ENCODE measurements around the gene PCSK7.
"Not testable (repeated sequence)": the region's sequence is repeated elsewhere in the genome, so short reads cannot be mapped to it uniquely, and the experiment has no call there.

PCSK7 gene

DNA sequence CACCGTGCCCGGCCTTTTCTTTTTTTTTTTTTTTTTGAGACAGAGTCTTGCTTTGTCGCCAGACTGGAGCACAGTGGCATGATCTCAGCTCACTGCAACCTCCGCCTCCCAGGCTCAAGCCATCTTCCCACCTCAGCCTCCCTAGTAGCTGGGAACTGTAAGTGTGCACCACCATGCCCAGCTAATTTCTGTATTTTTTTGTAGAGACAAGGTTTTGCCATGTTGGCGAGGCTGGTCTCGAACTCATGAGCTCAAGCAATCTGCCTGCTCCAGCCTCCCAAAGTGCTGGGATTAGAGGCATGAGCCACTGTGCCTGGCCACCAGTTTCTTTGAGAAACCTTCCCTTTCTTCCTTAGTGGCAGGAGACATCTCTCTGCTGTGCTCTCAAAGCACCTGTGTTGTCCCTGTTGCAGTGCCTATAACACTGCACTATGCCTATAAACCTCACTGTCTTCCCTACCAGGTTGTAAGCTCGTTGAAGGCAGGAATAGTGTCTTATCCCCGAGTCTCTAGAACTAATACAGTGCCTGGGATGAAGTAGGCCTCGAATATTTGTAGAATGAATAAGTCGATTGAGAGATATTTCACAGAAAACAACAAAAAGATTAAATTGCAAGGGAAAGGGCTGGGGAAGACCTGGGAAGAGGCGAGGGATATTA is 19.0 kb downstream of the PCSK7 start:
- H3K9me3 Mint-ChIP-seq, result no peaks in the 10 kb centered on the region
- peak overlapping the region; percentile 38 for H3K27ac Mint-ChIP-seq
- no peak for DNase-seq
- H3K4me1 Mint-ChIP-seq (ENCODE audit: low read depth), result peaks cover 8% of the 10 kb centered on the region
- no peaks in the 10 kb centered on the region for H3K27me3 Mint-ChIP-seq
- H3K4me3 Mint-ChIP-seq, result no peak overlapping the region
- peaks cover 85% of the 10 kb centered on the region for H3K36me3 Mint-ChIP-seq (ENCODE audit: low read depth)

DNA sequence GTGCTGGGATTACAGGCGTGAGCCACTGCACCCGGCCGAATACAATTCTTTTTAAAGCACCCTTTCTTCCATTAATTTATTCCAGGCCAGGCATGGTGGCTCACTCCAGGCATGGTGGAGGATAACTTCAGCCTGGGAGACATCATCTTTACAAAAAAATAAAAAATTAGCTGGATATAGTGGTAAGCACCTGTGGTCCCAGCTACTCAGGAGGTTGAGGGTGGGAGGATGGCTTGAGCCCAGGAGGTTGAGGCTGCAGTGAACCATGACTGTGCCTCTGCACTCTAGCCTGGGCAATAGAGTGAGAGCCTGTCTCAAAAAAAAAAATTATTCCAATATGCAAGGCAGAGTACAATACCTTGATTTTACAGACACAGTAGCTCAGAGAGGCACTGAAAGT is 21.3 kb downstream of the PCSK7 start:
- no peak overlapping the region for H3K4me3 Mint-ChIP-seq
- H3K9me3 Mint-ChIP-seq, result no peaks in the 10 kb centered on the region
- peaks cover 70% of the 10 kb centered on the region for H3K36me3 Mint-ChIP-seq (ENCODE audit: low read depth)
- no peak for DNase-seq
- H3K27me3 Mint-ChIP-seq, result no peaks in the 10 kb centered on the region
- H3K4me1 Mint-ChIP-seq (ENCODE audit: low read depth), result peaks cover 3% of the 10 kb centered on the region
- H3K27ac Mint-ChIP-seq, result peak overlapping the region; percentile 63

DNA sequence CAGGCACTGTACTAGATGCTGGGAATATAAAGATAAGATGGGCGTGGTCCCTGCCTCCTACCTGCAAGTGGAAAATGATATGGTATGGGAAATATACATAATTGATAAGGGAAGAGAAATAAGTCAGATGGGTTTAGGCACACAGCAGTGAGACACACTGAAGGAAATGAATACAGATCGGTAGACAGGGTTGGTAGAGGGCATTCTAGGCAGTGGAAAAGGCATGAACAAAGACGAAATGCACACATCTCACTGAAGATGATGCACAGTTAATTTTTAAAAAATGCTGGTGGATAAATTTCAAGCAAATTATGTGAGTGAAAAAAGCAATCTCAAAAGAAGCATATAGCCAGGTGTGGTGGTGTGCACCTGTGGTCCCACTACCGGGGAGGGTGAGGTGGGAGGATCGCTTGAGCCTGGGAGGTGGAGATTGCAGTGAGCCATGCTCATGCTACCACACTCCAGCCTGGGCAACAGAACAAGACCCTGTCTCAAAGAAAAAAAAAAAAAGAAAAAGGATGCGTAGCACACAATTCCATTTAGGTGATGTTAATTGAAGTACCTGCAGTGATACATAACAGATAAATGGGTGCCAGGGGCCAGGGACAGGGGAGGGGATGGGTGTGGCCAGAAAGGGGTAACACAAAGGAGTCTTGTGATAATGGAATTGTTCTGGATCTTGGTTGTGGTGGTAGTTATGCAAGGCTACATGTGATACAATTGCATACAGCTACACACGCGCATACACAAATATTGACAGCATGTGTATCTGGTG is 22.3 kb downstream of the PCSK7 start:
- H3K36me3 Mint-ChIP-seq (ENCODE audit: low read depth), result peaks cover 72% of the 10 kb centered on the region
- H3K4me3 Mint-ChIP-seq; H3K9me3 Mint-ChIP-seq; H3K27me3 Mint-ChIP-seq; DNase-seq; H3K4me1 Mint-ChIP-seq (ENCODE audit: low read depth): not testable (repeated sequence)
- peak overlapping the region; percentile 5 for H3K27ac Mint-ChIP-seq

DNA sequence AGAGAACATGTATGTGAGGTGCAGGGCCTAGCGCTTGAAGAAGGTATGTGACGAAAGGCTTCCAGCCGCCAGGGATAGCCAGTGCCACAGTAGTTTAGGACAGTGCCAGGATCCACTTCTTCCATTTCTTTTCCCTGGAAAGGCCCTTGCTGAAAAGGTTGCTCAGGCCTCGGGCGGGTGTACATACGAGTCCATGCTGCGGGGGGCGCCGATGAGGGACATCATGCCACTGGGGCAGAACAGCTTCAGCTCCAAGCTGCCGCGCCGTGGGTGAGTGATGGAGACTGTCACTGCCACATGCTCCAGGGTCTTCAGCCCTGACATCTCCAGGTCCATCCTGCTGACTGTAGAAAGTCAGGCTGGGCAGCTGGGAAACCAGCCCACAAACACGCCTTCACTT is 23.2 kb downstream of the PCSK7 start:
- peaks cover 74% of the 10 kb centered on the region for H3K36me3 Mint-ChIP-seq (ENCODE audit: low read depth)
- H3K27me3 Mint-ChIP-seq; H3K9me3 Mint-ChIP-seq; H3K4me3 Mint-ChIP-seq; DNase-seq; H3K27ac Mint-ChIP-seq; H3K4me1 Mint-ChIP-seq (ENCODE audit: low read depth): not testable (repeated sequence)

DNA sequence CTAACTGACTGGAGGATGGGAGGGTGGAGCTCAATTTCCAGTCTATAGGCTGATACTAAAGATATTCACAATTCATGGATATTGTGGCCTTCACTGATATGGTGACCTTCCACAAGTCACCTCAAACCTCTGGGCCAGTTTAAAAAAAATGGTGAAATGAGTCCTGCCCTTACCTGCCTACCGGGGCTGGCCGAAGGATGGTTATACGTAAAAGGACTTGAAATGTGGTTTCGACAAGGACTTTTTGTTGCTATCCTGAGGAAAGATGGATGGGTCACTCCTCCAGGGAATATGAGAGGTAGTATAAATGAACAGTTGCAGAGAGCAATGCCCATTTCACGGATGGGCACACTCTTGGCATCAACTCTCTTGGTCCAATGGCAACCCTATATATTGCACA is 24.4 kb downstream of the PCSK7 start:
- not testable (repeated sequence) for H3K4me3 Mint-ChIP-seq; H3K9me3 Mint-ChIP-seq; H3K27ac Mint-ChIP-seq; H3K4me1 Mint-ChIP-seq (ENCODE audit: low read depth); H3K27me3 Mint-ChIP-seq; DNase-seq
- peaks cover 72% of the 10 kb centered on the region for H3K36me3 Mint-ChIP-seq (ENCODE audit: low read depth)

DNA sequence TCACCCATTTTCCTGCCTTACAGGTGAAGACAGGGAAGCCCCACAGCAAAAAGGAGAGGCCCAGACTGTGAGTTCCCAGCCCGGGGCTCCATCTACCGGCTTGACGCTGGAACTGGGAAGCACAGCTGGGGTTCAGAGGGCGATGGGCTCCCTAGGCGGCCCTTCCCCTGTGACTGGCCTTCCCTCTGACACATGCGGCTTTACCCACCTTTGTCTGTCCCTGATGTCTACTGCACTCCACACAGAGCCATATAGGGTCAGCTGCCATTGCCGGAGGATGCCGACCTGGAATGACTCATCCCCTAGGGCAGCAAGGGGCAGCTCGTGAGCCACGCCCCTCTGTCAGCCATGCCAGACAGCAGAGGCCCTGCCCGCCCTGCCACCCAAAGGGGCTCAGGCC is 25.0 kb downstream of the PCSK7 start:
- not testable (repeated sequence) for H3K27me3 Mint-ChIP-seq

DNA sequence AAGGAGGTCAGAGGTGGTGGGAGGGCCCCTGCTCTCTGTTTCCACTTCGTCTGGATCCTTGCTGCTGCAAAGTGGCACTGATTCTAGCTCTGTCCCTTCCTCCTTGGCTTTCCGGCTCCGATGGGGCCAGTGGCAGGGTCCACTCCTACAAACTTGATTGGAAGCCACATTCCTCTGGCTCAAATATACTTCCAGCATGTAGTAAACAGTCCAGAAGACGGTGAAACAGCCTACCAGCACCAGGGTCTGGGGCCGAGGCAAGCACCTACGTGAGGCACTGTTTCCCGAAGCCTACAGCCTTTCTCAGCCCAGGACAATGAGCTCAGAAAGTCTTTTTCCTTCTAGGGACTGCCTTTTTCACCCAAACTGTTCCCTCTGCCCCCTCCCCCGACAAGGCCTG is 25.8 kb downstream of the PCSK7 start:
- H3K9me3 Mint-ChIP-seq; H3K27ac Mint-ChIP-seq; H3K4me3 Mint-ChIP-seq; H3K4me1 Mint-ChIP-seq (ENCODE audit: low read depth); H3K27me3 Mint-ChIP-seq; DNase-seq: not testable (repeated sequence)
- peaks cover 59% of the 10 kb centered on the region for H3K36me3 Mint-ChIP-seq (ENCODE audit: low read depth)

More for the DNA sequence above, 25.0 kb downstream of the PCSK7 start:
- DNase-seq; H3K27ac Mint-ChIP-seq; H3K4me1 Mint-ChIP-seq (ENCODE audit: low read depth); H3K9me3 Mint-ChIP-seq; H3K4me3 Mint-ChIP-seq: not testable (repeated sequence)
- peaks cover 67% of the 10 kb centered on the region for H3K36me3 Mint-ChIP-seq (ENCODE audit: low read depth)

DNA sequence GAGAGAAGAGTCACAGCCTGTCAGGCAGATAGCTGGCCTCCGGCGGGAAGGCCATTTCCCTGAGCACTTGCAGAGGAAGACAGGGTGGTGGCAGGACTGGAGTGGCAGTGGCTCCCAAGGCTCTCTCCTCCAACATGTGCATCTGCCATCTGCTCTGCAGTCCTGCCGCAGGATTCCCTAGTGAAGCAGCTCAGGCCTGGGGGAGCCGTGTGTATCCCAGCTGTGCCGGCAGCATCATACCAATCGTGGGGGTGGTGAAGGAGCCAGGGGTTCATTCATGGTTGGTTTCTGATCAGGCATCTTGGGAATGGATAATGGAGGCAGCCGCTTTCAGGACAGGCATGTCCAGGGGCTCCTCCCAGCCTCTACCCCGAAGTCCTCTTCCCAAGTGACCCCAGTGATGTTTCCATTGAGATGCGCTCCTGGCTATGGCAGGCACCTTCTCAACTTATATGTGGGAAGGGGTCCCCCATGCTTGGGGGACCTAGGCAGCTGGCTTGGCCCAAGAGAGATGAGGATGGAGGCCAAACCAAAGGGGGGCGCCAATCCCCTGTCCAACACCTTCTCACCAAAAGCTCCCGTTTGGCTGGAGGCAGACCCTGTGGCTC is 26.6 kb downstream of the PCSK7 start:
- peaks cover 51% of the 10 kb centered on the region for H3K36me3 Mint-ChIP-seq (ENCODE audit: low read depth)
- peak overlapping the region; percentile 45 for H3K27ac Mint-ChIP-seq
- H3K9me3 Mint-ChIP-seq, result no peaks in the 10 kb centered on the region
- H3K4me1 Mint-ChIP-seq (ENCODE audit: low read depth), result no peaks in the 10 kb centered on the region
- DNase-seq, result no peak
- no peaks in the 10 kb centered on the region for H3K27me3 Mint-ChIP-seq
- H3K4me3 Mint-ChIP-seq, result no peak overlapping the region

DNA sequence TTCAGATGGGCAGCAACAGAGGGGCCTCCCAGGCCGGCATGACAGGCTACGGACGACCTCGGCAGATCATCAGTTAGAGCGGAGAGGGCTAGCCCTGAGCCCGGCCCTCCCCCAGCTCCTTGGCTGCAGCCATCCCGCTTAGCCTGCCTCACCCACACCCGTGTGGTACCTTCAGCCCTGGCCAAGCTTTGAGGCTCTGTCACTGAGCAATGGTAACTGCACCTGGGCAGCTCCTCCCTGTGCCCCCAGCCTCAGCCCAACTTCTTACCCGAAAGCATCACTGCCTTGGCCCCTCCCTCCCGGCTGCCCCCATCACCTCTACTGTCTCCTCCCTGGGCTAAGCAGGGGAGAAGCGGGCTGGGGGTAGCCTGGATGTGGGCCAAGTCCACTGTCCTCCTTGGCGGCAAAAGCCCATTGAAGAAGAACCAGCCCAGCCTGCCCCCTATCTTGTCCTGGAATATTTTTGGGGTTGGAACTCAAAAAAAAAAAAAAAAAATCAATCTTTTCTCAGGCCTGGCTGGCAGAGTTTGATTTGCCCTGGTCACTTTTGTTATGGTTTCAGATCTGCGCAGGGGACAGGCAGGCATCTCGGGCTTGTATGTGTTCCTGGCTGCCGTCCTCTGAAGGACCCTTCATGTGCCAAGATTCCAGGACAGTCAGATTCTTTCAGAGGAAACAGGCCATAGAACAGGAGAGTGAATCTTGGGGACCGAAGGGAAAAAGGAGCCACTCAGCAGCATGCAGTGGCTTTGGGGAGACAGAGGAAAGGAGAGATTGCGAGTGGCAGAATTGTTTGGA is 27.4 kb downstream of the PCSK7 start:
- H3K27me3 Mint-ChIP-seq, result no peaks in the 10 kb centered on the region
- DNase-seq, result no peak
- no peak overlapping the region for H3K4me3 Mint-ChIP-seq
- H3K4me1 Mint-ChIP-seq (ENCODE audit: low read depth), result no peaks in the 10 kb centered on the region
- no peaks in the 10 kb centered on the region for H3K9me3 Mint-ChIP-seq
- H3K27ac Mint-ChIP-seq, result peak overlapping the region; percentile 5
- peaks cover 46% of the 10 kb centered on the region for H3K36me3 Mint-ChIP-seq (ENCODE audit: low read depth)

DNA sequence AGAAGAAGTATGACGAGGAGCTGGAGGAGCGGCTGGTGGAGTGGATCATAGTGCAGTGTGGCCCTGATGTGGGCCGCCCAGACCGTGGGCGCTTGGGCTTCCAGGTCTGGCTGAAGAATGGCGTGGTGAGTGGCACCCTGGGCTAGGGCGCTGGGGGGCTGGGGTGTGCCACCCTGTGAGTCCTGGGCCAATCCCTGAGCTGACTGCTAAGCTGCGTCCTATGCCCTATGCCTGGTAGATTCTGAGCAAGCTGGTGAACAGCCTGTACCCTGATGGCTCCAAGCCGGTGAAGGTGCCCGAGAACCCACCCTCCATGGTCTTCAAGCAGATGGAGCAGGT is 28.8 kb downstream of the PCSK7 start:
- Mint-ChIP-seq H3K4me3 (no peak overlapping the region), H3K27ac (peak overlapping the region; percentile 55), H3K9me3 (no peaks in the 10 kb centered on the region), H3K4me1 (ENCODE audit: low read depth) (no peaks in the 10 kb centered on the region), H3K27me3 (no peaks in the 10 kb centered on the region), H3K36me3 (ENCODE audit: low read depth) (peaks cover 39% of the 10 kb centered on the region)
- no peak for DNase-seq

DNA sequence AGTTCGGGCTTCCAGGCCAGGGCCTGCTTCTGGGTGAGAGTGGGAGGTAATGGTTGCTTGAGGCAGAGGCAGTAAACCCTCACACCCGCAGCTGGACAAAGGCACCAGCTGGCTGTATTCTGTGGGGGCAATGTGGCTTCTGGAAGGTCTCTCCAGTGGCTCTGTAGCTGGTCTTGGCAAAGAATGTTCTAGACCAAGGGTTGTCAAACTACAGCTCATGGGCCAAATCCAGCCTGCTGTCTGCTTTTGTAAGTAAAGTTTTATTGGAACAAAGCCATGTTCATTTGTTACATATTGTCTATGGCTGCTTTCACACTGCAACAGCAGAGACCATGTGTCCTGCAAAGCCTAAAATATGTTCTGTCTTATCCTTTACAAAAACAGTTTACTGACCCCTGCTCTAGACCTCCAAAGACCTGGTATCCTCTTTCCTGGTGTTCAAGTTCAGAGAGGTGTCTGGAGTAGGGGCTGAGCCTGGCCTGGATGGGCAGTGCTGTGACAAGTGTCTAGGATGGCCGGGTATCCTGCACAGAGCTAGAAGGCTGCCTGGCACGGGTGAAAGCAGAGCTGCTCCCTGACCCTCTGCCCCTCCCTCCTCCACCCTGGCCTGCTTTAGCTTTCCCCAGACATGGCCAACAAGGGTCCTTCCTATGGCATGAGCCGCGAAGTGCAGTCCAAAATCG is 29.3 kb downstream of the PCSK7 start:
- H3K9me3 Mint-ChIP-seq, result no peaks in the 10 kb centered on the region
- DNase-seq, result no peak
- peaks cover 41% of the 10 kb centered on the region for H3K36me3 Mint-ChIP-seq (ENCODE audit: low read depth)
- peak overlapping the region; percentile 55 for H3K27ac Mint-ChIP-seq
- H3K4me1 Mint-ChIP-seq (ENCODE audit: low read depth), result no peaks in the 10 kb centered on the region
- no peak overlapping the region for H3K4me3 Mint-ChIP-seq
- H3K27me3 Mint-ChIP-seq, result no peaks in the 10 kb centered on the region

DNA sequence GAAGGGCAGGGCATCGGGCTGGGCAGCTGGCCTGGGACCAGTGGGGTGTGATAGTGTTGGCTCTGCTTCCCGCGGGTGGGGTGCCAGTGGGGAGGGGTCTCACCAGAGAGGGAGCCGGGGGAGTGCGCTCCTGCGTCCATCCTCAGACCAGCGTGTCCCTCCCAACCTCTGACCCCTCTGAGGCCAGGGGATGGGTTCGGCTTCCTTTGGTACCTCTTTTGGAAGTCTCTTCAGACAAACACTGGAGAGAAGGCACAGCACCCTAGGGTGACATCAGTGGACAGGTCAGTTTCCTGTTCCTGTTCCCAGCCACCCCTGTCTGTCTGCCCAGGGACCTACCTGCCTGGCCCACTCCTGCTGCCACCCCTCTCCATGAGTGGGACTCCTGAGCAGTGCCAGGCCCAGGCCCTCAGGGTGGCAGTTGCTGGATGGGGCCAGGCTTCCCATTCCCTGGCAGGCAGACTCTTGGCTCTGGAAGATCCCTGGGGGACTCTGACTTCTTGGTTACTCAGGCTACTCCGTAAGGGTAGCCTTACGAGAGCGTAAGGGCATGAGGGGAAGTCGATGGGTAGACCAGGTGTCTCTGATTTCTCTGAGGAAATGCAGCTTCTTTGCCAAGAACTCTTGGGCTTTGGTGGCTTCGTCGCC is 30.1 kb downstream of the PCSK7 start:
- Mint-ChIP-seq H3K27me3 (no peaks in the 10 kb centered on the region), H3K36me3 (ENCODE audit: low read depth) (peaks cover 43% of the 10 kb centered on the region)

DNA sequence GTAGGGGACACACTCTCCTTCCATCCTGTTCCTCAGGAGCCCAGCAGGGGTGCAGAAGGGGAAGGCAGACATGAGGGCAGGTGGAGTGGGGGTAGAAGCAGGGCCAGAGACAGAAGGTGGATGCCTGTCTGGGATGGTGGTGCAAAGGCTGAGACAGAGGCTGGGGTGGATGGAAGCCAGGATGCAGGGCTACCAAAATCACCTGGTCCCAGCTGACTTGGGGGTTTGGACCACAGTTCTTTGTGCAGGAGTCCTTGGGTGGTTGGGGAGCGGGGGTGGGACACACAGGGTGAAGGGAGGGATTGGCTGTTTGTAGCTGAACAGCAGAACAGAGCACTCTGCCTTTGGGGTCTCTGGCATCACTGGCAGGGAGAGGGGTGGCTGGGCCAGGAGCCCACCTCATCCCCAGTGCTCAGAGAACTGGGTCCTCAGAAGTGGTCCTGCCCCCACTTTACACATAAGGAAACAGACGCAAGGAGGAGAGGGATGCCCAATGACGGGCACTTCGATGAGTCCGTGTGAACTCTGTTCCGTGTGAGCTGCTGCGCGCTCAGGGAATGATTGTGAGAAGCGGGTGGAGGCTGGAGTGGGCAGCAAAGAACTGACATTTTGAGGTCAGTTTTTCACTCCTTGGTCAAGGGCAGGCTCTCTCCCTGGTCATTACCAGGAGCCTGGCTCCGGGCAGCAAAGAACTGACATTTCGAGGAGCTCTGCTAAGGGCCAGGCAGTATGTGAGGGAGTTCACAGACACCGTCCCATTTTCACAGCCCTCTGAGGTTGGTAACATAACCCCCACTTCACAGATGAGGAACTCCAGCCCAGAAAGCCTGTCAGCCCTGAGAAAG is 30.8 kb downstream of the PCSK7 start:
- no peaks in the 10 kb centered on the region for H3K9me3 Mint-ChIP-seq
- no peaks in the 10 kb centered on the region for H3K27me3 Mint-ChIP-seq
- no peak overlapping the region for H3K4me3 Mint-ChIP-seq
- no peaks in the 10 kb centered on the region for H3K4me1 Mint-ChIP-seq (ENCODE audit: low read depth)
- peaks cover 41% of the 10 kb centered on the region for H3K36me3 Mint-ChIP-seq (ENCODE audit: low read depth)
- no peak for DNase-seq
- H3K27ac Mint-ChIP-seq, result peak overlapping the region; percentile 19

More for the DNA sequence above, 30.1 kb downstream of the PCSK7 start:
- no peak overlapping the region for H3K4me3 Mint-ChIP-seq
- H3K27ac Mint-ChIP-seq, result peak overlapping the region; percentile 55
- DNase-seq, result no peak
- H3K4me1 Mint-ChIP-seq (ENCODE audit: low read depth), result no peaks in the 10 kb centered on the region
- H3K9me3 Mint-ChIP-seq, result no peaks in the 10 kb centered on the region

Measured in activated T-cell treated with anti-CD3 and anti-CD28 coated beads, Interleukin-2, amount 50 U/mL, for 24 hours (primary cell).